Measurements from ENCODE around the gene SURF4.

GRCh38 chr9:133331641-133332380 is 44.0 kb downstream of the SURF4 start:
- TF ChIP-seq CTCF (IDR thresholded peaks at IDR 0.05; ENCODE audit: poor library complexity) = no peak
- TF ChIP-seq EZH2phosphoT487 (IDR thresholded peaks at IDR 0.05; ENCODE audit: low read depth, severe bottlenecking, unreplicated experiment) = no peak
- no peak for TF ChIP-seq EZH2 (IDR thresholded peaks at IDR 0.05; ENCODE audit: borderline replicate concordance)

Measured in hepatocyte (in vitro differentiated cells).